Stomach (tissue), 19 donors: Measurements from ENCODE around the gene COX5B. TPM values are rescaled to one million over a fixed set of nuclear protein-coding genes. Genes with fewer than 3 reads are reported as not detected.
"Not testable (repeated sequence)": the region's sequence is repeated elsewhere in the genome, so short reads cannot be mapped to it uniquely, and the experiment has no call there.

ENCODE experiments used
- DNase-seq, 2 donors: peaks; one replicate each; pipeline versions ENCODE4 v3.0.0 to v3.0.0-alpha.2; 2013 to 2019
- H3K27ac ChIP-seq, 5 donors: fragments of 200-600 bp in 4 of 5; sonication (generic) in 4 of 5; one replicate each; pipeline ENCODE4 v1.5.1; 2013 to 2019; ENCODE audit warnings: mild to moderate bottlenecking in 1 of 5, moderate library complexity in 1 of 5
- H3K27me3 ChIP-seq, 3 donors: fragments of 200-600 bp; sonication (generic); one replicate each; pipeline ENCODE4 v1.5.1; 2017 to 2019; ENCODE audit warnings: mixed run types in 1 of 3
- H3K36me3 ChIP-seq, 4 donors: fragments of 200-600 bp; sonication (generic); 1 replicate in 3 of 4; 2 replicates in 1 of 4; pipeline ENCODE4 v1.5.1; 2016 to 2019
- H3K4me1 ChIP-seq, 4 donors: fragments of 200-600 bp; sonication (generic); one replicate each; pipeline ENCODE4 v1.5.1; 2016 to 2019
- H3K4me3 ChIP-seq, 4 donors: fragments of 200-600 bp; sonication (generic) in 3 of 4; one replicate each; pipeline ENCODE4 v1.5.1; 2016 to 2019; ENCODE audit warnings: mild to moderate bottlenecking in 1 of 4
- H3K9me3 ChIP-seq, 4 donors: fragments of 200-600 bp; sonication (generic); one replicate each; pipeline ENCODE4 v1.5.1; 2016 to 2019
- EP300 ChIP-seq: sonication (generic); formaldehyde crosslinking; IDR thresholded peaks from one replicate; pipeline ENCODE4 v1.6.1; 2017; ENCODE audit warnings: antibody characterized with exemption
- POLR2A ChIP-seq, 4 donors: fragments of 450-650 bp; IDR thresholded peaks; one replicate each; pipeline ENCODE4 v1.6.1; 2016; ENCODE audit warnings: antibody characterized with exemption in 4 of 4, control low read depth in 2 of 4, mild to moderate bottlenecking in 1 of 4, moderate library complexity in 1 of 4
- POLR2AphosphoS5 ChIP-seq, 3 donors: sonication (generic); formaldehyde crosslinking; IDR thresholded peaks; one replicate each; pipeline ENCODE4 v1.6.1; 2016; ENCODE audit warnings: antibody characterized with exemption in 3 of 3
- WGBS, 5 donors: extraction: QIAGEN DNeasy Blood & Tissue Kit in 3 of 5; methylation state at CpG; one replicate each; pipeline versions ENCODE4 v1.1.5 to v1.1.7; 2013 to 2018; 5-methylcytosine and 5-hydroxymethylcytosine counted together
- intact Hi-C: fragments of 100-400 bp; cut with DNase I; formaldehyde crosslinking; loops from one replicate; pipeline ENCODE4 v1.15.1; 2023; ENCODE audit warnings: low total_unique reads
- long read RNA-seq, 10 donors: transcript quantifications; one replicate each; lab custom pipeline, GENCODE V29; 2026
- polyA plus RNA-seq, 3 donors: library from polyadenylated mRNA; stranded (reverse); fragments of 200-250 nt; gene quantifications; one replicate each; pipeline ENCODE4 v1.2.3, GENCODE V29; 2013
- total RNA-seq, 5 donors: library from RNA; depleted of rRNA; stranded (reverse); fragments of >200 nt; gene quantifications; one replicate each; pipeline versions ENCODE4 v1.1.0 to v1.2.3, GENCODE V29; 2014 to 2016
- donor health status: healthy with polysubstance abuse.
- donor health status: Bipolar disorder and iron deficiency.
- donor health status: healthy.

Gene COX5B, protein sequence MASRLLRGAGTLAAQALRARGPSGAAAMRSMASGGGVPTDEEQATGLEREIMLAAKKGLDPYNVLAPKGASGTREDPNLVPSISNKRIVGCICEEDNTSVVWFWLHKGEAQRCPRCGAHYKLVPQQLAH
- total RNA-seq (100 to 1,000 TPM; 370 to 935 (median 470) TPM), polyA plus RNA-seq (100 to 1,000 TPM; 543 to 718 (median 600) TPM)
- long read RNA-seq, donor 1, transcript COX5B-201 (4 exons, 712 nt): major isoform, 94 of 105 reads
- long read RNA-seq, donor 1, partial matches to known transcripts: 11 of 105 reads
- long read RNA-seq, donor 1, other reads (novel, unspliced or antisense): 0 of 105 reads
- long read RNA-seq, donor 2, transcript COX5B-201 (4 exons, 712 nt): major isoform, 78 of 78 reads
- long read RNA-seq, donor 2, partial matches to known transcripts: 0 of 78 reads
- long read RNA-seq, donor 2, other reads (novel, unspliced or antisense): 0 of 78 reads
- long read RNA-seq, donor 3, transcript COX5B-201 (4 exons, 712 nt): major isoform, 156 of 170 reads
- long read RNA-seq, donor 3, partial matches to known transcripts: 14 of 170 reads
- long read RNA-seq, donor 3, other reads (novel, unspliced or antisense): 0 of 170 reads
- long read RNA-seq, donor 4, transcript COX5B-201 (4 exons, 712 nt): major isoform, 16 of 16 reads
- long read RNA-seq, donor 4, partial matches to known transcripts: 0 of 16 reads
- long read RNA-seq, donor 4, other reads (novel, unspliced or antisense): 0 of 16 reads
- long read RNA-seq, donor 5, transcript COX5B-201 (4 exons, 712 nt): major isoform, 251 of 264 reads
- long read RNA-seq, donor 5, partial matches to known transcripts: 12 of 264 reads
- long read RNA-seq, donor 5, other reads (novel, unspliced or antisense): 0 of 264 reads
- long read RNA-seq, donor 6: 0 reads
- long read RNA-seq, donor 7, transcript COX5B-201 (4 exons, 712 nt): major isoform, 319 of 359 reads
- long read RNA-seq, donor 7, partial matches to known transcripts: 34 of 359 reads
- long read RNA-seq, donor 7, other reads (novel, unspliced or antisense): 5 of 359 reads
- long read RNA-seq, donor 8, transcript COX5B-201 (4 exons, 712 nt): major isoform, 268 of 299 reads
- long read RNA-seq, donor 8, partial matches to known transcripts: 31 of 299 reads
- long read RNA-seq, donor 8, other reads (novel, unspliced or antisense): 0 of 299 reads
- long read RNA-seq, donor 9, transcript COX5B-201 (4 exons, 712 nt): major isoform, 269 of 302 reads
- long read RNA-seq, donor 9, partial matches to known transcripts: 28 of 302 reads
- long read RNA-seq, donor 9, other reads (novel, unspliced or antisense): 5 of 302 reads
- long read RNA-seq, donor 10, transcript COX5B-201 (4 exons, 712 nt): major isoform, 81 of 87 reads
- long read RNA-seq, donor 10, partial matches to known transcripts: 6 of 87 reads
- long read RNA-seq, donor 10, other reads (novel, unspliced or antisense): 0 of 87 reads

DNA sequence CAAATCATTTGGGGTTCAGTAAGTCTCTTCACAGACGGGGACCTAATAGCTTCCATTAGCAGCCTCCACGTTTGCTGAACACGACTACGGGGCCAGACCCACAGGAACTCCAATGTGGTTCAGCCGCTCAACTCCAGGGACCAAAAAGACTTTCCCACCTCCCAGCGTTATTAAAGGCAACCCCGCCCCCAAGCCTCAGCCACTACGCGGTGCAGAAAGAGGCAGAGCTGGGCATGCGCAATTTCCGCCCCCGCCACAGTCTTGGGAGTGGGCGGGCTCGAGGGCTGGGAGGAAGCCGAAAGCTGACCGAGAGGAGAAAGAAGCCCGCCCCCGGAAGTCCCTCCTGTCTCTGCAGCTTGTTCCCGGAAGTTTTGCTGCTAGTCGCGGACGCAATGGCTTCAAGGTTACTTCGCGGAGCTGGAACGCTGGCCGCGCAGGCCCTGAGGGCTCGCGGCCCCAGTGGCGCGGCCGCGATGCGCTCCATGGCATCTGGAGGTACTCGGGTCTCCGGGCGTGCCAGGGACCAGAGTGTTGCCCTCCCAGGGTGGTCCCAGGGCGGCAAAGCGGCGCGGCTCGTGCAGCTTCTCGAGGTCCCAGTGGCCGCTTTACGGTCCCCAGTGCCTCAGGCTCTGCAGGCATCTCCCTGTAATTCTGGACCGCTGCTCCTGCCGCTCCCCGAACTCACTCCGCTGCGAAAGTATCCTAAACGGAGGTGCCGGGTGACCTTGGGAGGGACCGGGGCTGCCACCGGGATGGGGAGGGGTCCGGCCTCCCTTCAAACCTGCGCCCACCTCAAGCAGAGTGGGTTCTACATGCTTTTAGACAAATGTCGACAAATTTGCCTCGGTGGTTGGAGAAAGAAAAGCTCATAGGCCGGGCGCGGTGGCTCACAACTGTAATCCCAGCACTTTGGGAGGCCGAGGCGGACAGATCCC is at the start of gene COX5B:
COX5B (plus strand) TSS at position 368 of the 935 bp plus-strand sequence; CDS start at position 393, 25 bp downstream.
- WGBS, 5 donors: 0 to 3% (median 1%) methylated on average over 44 to 63 of the region's 63 CpGs
- Histone ChIP-seq H3K27ac (peak within 1 kb of the TSS; percentile 95 to 98 (median 96)), H3K9me3 (no peaks in the 10 kb centered on the region), H3K27me3 (no peaks in the 10 kb centered on the region), H3K4me3 (peak within 1 kb of the TSS; percentile 94 to 98 (median 97)), H3K4me1 (peaks cover 10 to 28% (median 18%) of the 10 kb centered on the region in 4 donors), H3K36me3 (peaks cover 25 to 39% (median 36%) of the 10 kb centered on the region in 4 donors)
- DNase-seq: peak; percentile 99 to 100
- intact Hi-C loops: no loop called here
- no peak for TF ChIP-seq EP300
- TF ChIP-seq POLR2A (IDR thresholded peaks at IDR 0.05): peak in 1 of 4 donors; percentile 72
- peak; percentile 80 to 95 (median 94) for TF ChIP-seq POLR2AphosphoS5 (IDR thresholded peaks at IDR 0.05)

DNA sequence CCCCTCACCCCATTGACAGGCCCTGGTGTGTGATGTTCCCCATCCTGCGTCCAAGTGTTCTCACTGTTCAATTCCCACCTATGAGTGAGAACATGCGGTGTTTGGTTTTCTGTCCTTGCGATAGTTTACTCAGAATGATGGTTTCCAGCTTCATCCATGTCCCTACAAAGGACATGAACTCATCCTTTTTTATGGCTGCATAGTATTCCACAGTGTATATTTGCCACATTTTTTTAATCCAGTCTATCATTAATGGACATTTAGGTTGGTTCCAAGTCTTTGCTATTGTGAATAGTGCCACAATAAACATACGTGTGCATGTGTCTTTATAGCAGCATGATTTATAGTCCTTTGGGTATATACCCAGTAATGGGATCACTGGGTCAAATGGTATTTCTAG is 49.7 kb upstream of the COX5B start:
- H3K9me3 ChIP-seq, DNase-seq, H3K4me1 ChIP-seq, H3K4me3 ChIP-seq, H3K27me3 ChIP-seq, H3K27ac ChIP-seq, H3K36me3 ChIP-seq: not testable (repeated sequence)
- WGBS, 5 donors: 90 to 100% (median 93%) methylated on average over 3 to 4 of the region's 4 CpGs
- intact Hi-C loops: loop anchor here (10.0 kb wide), 1 partner anchor 99 kb away; no protein-coding TSS in a partner anchor

DNA sequence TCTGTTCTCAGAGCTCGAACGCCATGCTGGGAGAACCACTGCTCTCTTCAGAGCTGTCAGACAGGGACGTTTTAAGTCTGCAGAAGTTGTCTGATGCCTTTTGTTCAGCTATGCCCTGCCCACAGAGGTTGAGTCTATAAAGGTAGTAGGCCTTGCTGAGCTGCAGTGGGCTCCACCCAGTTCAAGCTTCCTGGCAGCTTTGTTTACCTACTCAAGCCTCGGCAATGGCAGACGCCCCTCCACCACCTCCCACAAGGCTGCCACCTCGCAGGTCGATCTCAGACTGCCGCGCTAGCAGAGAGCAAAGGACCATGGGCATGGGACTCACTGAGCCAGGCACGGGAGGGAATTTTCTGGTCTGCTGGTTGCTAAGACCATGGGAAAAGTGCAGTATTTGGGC is 44.3 kb upstream of the COX5B start:
- DNase-seq, H3K27me3 ChIP-seq, H3K4me1 ChIP-seq, H3K27ac ChIP-seq, intact Hi-C loops, H3K9me3 ChIP-seq, H3K36me3 ChIP-seq, H3K4me3 ChIP-seq: not testable (repeated sequence)
- 38 to 80% (median 60%) methylated on average over 1 to 9 of the region's 10 CpGs for WGBS, 5 donors

DNA sequence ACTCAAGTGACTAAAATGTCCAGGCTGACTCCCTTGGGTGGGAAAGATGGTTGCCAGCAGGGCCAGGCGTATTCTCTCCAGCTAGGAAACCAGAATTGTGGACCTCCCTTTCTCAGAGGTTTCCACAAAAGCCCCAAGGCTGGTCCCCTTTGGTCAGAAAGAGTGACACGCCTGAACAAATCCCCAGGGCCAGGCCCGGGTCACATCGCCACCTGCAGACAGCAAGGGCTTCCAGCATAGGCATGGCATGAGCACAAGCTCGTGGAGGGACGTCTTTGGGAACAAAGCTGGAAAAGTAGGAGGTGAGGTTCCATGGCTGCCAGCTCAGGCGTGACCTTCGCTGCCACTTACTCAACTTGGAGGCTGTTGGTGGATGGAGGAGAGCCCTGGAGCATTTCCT is 40.8 kb upstream of the COX5B start:
- DNase-seq, intact Hi-C loops, H3K9me3 ChIP-seq, H3K36me3 ChIP-seq, H3K27me3 ChIP-seq, H3K4me1 ChIP-seq, H3K4me3 ChIP-seq, H3K27ac ChIP-seq: not testable (repeated sequence)
- 70 to 100% (median 76%) methylated on average over 2 to 4 of the region's 8 CpGs; no CpG with 5 or more reads in 1 of the 5 donors for WGBS, 5 donors

DNA sequence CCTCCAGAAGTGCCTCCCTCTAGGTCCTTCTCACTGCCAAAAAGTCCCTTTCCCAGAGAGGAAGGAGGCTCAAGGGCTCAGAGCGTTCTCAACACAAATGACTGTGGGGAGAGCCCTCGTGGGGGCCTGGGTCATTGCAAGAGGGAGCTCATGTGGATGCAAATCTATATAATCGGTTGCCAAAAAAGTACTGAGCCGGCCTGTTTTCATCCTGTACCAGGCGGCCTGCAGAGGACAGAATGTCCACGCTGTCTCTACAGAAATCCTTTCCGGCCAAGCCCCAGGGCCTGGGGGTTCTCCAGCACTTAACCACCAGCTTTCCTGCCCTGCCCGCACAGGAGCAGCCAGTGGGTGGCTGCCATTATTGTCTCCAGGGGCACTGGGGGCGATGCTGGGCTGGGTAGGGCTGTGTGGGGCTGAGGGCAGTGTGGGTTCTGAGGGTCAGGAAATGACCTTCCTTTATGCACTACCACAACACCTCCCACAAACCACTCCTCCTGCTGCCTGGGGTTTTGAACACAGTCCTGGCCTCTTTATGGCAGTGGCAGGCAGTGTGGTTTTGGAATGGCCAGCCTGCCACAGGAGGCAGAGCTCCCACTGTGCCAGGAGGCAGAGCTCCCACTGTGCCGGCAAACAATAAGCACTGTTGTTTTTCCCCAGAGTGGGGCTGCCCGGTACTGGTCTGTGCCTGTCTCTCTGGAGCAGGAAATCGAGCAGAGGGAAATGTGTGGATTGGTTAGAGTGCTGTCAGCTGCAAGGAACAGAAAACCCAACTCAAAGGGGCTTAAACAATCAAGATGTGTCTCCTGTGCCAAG is 40.1 kb upstream of the COX5B start:
- WGBS, 5 donors: 55 to 85% (median 63%) methylated on average over 2 to 3 of the region's 12 CpGs; no CpG with 5 or more reads in 2 of the 5 donors
- DNase-seq, H3K27me3 ChIP-seq, intact Hi-C loops, H3K4me3 ChIP-seq, H3K27ac ChIP-seq, H3K9me3 ChIP-seq, H3K36me3 ChIP-seq, H3K4me1 ChIP-seq: not testable (repeated sequence)

DNA sequence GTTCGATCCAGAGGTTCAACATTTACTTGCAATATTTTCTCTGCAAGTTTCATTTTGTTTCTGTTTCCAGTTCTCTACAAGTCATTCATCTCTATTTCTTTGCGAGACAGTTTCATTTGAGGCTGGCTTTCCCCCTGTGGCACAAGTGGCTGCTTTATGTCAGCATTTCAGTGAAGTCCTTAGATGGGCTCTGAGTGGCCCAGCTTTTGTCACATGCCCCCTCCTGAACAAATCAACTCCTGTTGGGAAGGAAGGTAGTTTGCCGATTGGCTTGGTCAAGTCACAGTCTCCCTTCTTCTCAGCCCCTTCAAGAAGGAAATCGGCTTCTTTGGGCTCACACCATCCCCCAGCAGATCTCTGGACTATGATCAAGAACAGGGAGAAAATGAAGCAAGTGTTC is 37.1 kb upstream of the COX5B start:
- H3K4me3 ChIP-seq, H3K4me1 ChIP-seq, H3K27ac ChIP-seq, intact Hi-C loops, H3K27me3 ChIP-seq, DNase-seq, H3K36me3 ChIP-seq, H3K9me3 ChIP-seq: not testable (repeated sequence)
- 86 to 94% (median 89%) methylated on average over 3 to 4 of the region's 4 CpGs for WGBS, 5 donors

DNA sequence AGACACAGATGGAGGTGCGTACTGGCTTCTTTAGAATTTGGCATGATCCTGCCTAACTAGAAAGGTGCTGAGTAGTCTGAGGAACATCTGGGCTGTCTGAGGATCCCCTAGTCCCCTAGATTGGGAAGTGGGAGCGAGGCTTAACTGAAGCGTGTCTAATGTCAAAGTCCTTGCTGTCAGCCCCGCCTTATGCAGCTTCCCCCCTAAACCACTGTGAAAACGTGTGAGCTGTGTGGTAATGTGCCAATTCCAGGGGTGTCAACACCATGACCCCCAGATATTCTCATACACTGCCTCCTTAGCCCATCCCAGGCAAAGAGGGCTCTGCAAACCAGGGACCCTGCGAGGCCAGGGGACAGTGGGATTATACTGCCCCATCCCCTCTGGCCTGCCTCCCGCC is 34.0 kb upstream of the COX5B start:
- H3K4me1 ChIP-seq, H3K9me3 ChIP-seq, H3K27ac ChIP-seq, H3K4me3 ChIP-seq, DNase-seq, H3K36me3 ChIP-seq, H3K27me3 ChIP-seq, intact Hi-C loops: not testable (repeated sequence)
- 40 to 68% methylated on average over 1 to 2 of the region's 7 CpGs; no CpG with 5 or more reads in 3 of the 5 donors for WGBS, 5 donors

DNA sequence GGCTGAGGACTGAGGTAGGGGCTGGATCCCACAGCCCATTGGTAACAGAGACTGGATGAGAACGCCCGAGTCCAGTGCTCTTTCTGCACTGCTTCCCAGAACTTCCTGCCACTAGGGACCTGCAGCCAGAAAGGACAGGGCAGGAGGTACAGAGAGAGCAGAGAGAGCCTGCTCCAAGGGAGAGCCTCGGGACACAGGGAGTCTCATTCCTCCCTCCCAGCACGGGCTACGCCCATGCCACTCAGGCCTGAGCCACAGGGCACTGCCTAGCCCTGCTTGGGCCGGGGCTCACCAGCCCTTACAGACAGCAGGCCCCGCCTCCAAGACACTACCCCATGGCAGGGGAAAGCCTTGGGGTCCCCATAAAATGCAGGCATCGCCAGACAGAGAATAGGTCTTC is 30.1 kb upstream of the COX5B start:
- intact Hi-C loops, H3K4me3 ChIP-seq, H3K27ac ChIP-seq, H3K9me3 ChIP-seq, H3K27me3 ChIP-seq, H3K4me1 ChIP-seq, H3K36me3 ChIP-seq, DNase-seq: not testable (repeated sequence)
- WGBS, 5 donors: 100% methylated on average over 1 of the region's 8 CpGs; no CpG with 5 or more reads in 4 of the 5 donors
